ENCODE measurements around the gene RAB40C.

DNA sequence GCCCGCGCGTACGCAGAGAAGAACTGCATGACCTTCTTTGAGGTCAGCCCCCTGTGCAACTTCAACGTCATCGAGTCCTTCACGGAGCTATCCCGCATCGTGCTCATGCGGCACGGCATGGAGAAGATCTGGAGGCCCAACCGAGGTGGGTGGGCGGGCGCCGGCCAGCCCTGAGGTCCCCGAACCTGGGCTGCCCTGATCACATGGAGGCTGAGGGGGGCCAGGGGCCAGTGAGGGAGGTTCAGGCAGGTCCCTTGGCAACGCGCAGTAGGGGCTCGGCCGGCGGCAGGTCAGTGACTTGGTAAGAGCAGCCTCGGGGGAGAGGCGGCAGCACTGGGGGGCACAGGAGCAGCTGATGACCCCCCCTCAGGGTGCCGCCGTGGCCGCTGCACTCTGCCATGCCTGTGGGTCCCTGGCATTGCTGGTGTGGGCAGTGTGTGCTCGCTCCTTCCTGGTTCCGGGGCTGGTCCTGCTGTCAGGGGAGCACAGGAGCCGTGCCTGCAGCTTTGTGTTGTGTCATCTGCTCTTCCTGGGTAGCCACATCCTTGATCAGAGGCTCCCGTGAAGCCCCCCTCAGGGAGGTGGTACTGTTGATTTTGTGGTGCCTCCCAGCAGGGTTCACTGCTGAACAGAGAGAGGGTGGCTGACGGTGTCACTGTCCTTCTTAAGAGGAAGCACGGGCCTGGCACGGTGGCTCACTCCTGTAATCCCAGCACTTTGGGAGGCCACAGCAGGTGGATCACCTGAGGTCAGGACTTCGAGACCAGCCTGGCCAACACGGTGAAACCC, 36.3 kb downstream of the RAB40C start:
- TF ChIP-seq, protein P1, sequence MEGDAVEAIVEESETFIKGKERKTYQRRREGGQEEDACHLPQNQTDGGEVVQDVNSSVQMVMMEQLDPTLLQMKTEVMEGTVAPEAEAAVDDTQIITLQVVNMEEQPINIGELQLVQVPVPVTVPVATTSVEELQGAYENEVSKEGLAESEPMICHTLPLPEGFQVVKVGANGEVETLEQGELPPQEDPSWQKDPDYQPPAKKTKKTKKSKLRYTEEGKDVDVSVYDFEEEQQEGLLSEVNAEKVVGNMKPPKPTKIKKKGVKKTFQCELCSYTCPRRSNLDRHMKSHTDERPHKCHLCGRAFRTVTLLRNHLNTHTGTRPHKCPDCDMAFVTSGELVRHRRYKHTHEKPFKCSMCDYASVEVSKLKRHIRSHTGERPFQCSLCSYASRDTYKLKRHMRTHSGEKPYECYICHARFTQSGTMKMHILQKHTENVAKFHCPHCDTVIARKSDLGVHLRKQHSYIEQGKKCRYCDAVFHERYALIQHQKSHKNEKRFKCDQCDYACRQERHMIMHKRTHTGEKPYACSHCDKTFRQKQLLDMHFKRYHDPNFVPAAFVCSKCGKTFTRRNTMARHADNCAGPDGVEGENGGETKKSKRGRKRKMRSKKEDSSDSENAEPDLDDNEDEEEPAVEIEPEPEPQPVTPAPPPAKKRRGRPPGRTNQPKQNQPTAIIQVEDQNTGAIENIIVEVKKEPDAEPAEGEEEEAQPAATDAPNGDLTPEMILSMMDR (IDR thresholded peaks at IDR 0.05), result no peak
- no peak for TF ChIP-seq EZH2 (IDR thresholded peaks at IDR 0.05; ENCODE audit: borderline replicate concordance, insufficient read depth, low read depth, low read length, poor library complexity, severe bottlenecking)

Data from B cell (primary cell).